Type B pancreatic cell (in vitro differentiated cells): Measurements from ENCODE around the gene DGCR2. TPM values are rescaled to one million over a fixed set of nuclear protein-coding genes. Genes with fewer than 3 reads are reported as not detected.

Experiments
- DNase-seq: peaks from one replicate; pipeline ENCODE4 v3.0.0; 2021; ENCODE audit warnings: mixed read lengths; ENCODE audit not compliant: unreplicated experiment; ENCODE audit errors: extremely low spot score
- H3K27ac Mint-ChIP-seq: 2 replicates; pipeline ENCODE4 v1.8.0; 2021; ENCODE audit warnings: mild to moderate bottlenecking, mixed read lengths
- H3K27me3 Mint-ChIP-seq: 2 replicates; pipeline ENCODE4 v1.8.0; 2021; ENCODE audit warnings: mixed read lengths
- H3K36me3 Mint-ChIP-seq: 2 replicates; pipeline ENCODE4 v1.8.0; 2021; ENCODE audit warnings: mixed read lengths
- H3K4me1 Mint-ChIP-seq: one replicate; pipeline ENCODE4 v1.8.0; 2021; ENCODE audit warnings: mixed read lengths; ENCODE audit not compliant: unreplicated experiment
- H3K4me3 Mint-ChIP-seq: 2 replicates; pipeline ENCODE4 v1.8.0; 2021; ENCODE audit warnings: mild to moderate bottlenecking, mixed read lengths
- H3K9me3 Mint-ChIP-seq: 2 replicates; pipeline ENCODE4 v1.8.0; 2021; ENCODE audit warnings: mixed read lengths
- total RNA-seq: library from RNA; stranded (reverse); gene quantifications from 2 replicates; pipeline ENCODE4 v1.2.1, GENCODE V29; 2021; ENCODE audit warnings: low replicate concordance
- TF ChIP-seq, protein P1 (sequence below): fragments of 200-600 bp; sonication (generic); conservative IDR thresholded peaks from 2 replicates; pipeline ENCODE4 v1.5.0; 2021; ENCODE audit warnings: antibody characterized with exemption, mild to moderate bottlenecking

The DGCR2 gene
- total RNA-seq, 1 donor from 2014 or later, result 83.1 TPM

DNA sequence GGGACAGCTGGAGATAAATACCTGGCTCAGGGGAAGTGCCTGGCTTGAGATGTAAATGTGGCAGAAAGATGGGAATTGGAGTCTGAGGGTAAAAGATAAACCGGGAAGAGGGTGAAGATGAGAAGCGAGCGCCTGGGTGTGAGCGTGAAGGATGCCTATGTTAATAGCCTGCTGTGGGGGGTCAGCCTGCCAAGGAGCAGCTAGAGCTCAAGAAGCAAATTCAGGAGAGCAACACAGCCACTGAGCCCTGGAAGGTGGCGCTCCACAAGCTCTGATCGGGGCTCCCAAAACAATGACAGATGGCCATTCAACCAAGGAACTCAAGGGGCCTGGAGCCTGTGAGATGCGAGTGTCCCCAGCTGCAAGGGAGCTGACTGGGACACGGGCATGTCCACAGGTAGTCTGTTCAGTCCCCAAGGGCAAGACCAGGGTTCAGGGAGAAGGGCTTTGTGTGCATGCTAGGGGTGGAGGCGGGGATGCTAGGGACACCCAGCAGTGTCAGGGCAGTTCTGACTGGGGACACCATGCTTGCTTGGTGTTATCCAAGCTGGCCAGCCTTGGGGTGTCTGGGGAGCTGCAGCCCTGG, 25.1 kb upstream of the DGCR2 start:
- TF ChIP-seq, protein P1, sequence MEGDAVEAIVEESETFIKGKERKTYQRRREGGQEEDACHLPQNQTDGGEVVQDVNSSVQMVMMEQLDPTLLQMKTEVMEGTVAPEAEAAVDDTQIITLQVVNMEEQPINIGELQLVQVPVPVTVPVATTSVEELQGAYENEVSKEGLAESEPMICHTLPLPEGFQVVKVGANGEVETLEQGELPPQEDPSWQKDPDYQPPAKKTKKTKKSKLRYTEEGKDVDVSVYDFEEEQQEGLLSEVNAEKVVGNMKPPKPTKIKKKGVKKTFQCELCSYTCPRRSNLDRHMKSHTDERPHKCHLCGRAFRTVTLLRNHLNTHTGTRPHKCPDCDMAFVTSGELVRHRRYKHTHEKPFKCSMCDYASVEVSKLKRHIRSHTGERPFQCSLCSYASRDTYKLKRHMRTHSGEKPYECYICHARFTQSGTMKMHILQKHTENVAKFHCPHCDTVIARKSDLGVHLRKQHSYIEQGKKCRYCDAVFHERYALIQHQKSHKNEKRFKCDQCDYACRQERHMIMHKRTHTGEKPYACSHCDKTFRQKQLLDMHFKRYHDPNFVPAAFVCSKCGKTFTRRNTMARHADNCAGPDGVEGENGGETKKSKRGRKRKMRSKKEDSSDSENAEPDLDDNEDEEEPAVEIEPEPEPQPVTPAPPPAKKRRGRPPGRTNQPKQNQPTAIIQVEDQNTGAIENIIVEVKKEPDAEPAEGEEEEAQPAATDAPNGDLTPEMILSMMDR, result no peak
- H3K4me1 Mint-ChIP-seq, result peaks cover 16% of the 10 kb centered on the region
- no peak overlapping the region for H3K4me3 Mint-ChIP-seq
- DNase-seq, result no peak
- peaks cover 55% of the 10 kb centered on the region for H3K27me3 Mint-ChIP-seq
- H3K27ac Mint-ChIP-seq, result no peak overlapping the region
- no peaks in the 10 kb centered on the region for H3K9me3 Mint-ChIP-seq
- peaks cover 5% of the 10 kb centered on the region for H3K36me3 Mint-ChIP-seq

DNA sequence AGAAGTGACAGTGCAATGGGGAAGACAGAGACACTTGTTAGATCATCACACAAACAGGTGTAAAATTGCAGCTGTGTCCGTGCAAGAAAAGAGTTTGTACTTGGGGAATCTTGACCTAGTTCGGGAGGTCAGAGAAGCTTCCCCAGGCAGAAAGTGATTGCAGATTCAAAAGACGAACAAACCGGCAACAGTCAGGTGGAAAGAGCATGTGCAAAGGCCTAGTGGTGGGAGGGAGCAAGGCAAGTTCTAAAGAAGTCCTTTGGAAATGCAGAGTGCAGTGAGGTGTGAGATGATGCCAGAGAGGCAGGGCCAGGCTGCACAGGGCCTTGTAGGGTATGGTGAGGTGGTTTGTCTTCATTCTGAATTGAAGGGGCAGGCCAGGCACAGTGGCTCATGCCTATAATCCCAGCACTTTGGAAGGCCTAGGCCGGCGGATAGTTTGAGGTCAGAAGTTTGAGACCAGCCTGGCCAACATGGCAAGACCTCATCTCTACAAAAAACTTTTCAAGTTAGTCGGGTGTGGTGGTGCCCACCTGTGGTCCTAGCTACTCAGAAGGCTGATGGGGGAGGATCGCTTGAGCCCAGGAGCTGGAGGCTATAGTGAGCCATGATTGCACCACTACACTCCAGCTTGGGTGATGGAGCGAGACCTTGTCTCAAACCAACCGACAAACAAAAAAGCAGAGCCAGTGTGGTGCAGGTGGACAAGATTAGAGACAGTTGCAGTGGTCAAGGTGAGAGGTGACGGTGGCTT, 24.2 kb upstream of the DGCR2 start:
- TF ChIP-seq, protein P1, result no peak
- no peak for DNase-seq
- no peaks in the 10 kb centered on the region for H3K9me3 Mint-ChIP-seq
- no peak overlapping the region for H3K4me3 Mint-ChIP-seq
- peaks cover 46% of the 10 kb centered on the region for H3K27me3 Mint-ChIP-seq
- H3K27ac Mint-ChIP-seq, result no peak overlapping the region
- H3K4me1 Mint-ChIP-seq, result peaks cover 16% of the 10 kb centered on the region
- H3K36me3 Mint-ChIP-seq, result peaks cover 5% of the 10 kb centered on the region

DNA sequence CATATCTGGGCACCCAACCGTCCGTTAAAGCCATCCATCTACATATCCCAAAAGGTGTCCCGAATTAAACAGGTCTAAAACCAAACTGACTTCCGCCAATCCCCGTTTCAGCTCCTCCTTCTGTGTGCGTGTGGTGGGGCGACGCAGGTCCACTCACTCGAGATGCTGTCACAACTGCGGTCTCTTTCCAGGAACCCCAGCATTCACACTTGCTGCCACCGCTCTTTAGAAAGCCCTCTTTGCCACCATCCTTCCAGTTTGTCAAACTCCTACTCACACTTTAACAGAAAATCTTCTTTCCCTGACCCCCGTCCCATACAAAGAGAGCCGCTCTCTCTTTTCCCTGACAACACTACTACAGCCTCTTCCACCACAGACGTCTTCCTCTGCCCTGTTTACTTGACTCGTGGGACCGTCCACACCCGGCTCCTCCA, 21.8 kb upstream of the DGCR2 start:
- Mint-ChIP-seq H3K27ac (peak overlapping the region; percentile 92), H3K27me3 (peaks cover 35% of the 10 kb centered on the region), H3K4me3 (peak overlapping the region; percentile 97), H3K9me3 (no peaks in the 10 kb centered on the region), H3K36me3 (peaks cover 5% of the 10 kb centered on the region), H3K4me1 (peaks cover 12% of the 10 kb centered on the region)
- TF ChIP-seq, protein P1, result no peak
- no peak for DNase-seq

DNA sequence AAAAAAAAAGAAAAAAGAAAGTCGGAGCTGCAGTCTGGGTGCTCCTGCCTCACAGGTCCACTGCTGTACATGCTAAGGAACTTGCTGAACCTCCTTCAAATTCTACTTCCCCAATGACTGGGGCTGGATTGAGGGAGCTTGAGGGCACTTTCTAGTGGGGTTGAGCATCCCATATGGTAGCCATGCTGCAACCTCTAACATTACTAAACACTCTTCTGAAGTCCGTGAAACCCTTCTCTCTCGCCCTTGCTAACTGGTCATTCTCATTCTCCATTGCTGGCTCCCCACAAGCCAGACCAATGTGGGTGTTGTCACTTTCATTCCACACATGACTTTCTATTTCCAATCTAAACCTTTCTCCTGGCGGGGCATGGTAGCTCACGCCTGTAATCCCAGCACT, 21.0 kb upstream of the DGCR2 start:
- peak overlapping the region; percentile 97 for H3K4me3 Mint-ChIP-seq
- no peaks in the 10 kb centered on the region for H3K9me3 Mint-ChIP-seq
- no peak for DNase-seq

DNA sequence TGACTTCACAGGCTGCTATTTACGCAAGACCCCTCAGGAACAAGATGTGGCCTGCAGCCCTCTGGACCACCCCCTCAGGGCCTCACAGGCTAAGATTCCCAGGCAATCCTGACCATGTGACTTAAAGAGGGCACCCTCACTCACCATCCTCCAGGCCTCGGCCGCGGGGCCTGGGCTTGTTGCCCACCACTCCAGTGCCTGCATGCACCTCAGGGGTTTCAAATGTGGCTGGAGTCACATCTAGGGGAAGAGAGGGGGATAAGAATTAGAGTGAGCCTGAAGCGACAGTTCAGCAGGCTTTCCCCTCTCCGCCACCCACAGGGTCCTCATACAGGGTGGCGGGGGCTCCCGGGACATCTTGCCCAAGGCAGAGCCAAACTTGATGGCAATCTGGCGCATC, 20.2 kb upstream of the DGCR2 start:
- Mint-ChIP-seq H3K4me3 (peak overlapping the region; percentile 55), H3K9me3 (no peaks in the 10 kb centered on the region), H3K27me3 (peaks cover 21% of the 10 kb centered on the region), H3K4me1 (peaks cover 12% of the 10 kb centered on the region), H3K27ac (no peak overlapping the region), H3K36me3 (peaks cover 5% of the 10 kb centered on the region)
- no peak for DNase-seq
- TF ChIP-seq, protein P1, result no peak

More for the DNA sequence above, 21.0 kb upstream of the DGCR2 start:
- H3K36me3 Mint-ChIP-seq, result peaks cover 5% of the 10 kb centered on the region
- H3K27me3 Mint-ChIP-seq, result peaks cover 29% of the 10 kb centered on the region
- H3K4me1 Mint-ChIP-seq, result peaks cover 12% of the 10 kb centered on the region
- no peak overlapping the region for H3K27ac Mint-ChIP-seq
- TF ChIP-seq, protein P1, result no peak
